Gastroesophageal sphincter (tissue), 3 donors: ENCODE results near the gene CTIF.

Experiments
- EP300 ChIP-seq: sonication (generic); formaldehyde crosslinking; IDR thresholded peaks from one replicate; pipeline ENCODE4 v1.6.1; 2017; ENCODE audit warnings: antibody characterized with exemption, mild to moderate bottlenecking
- POLR2A ChIP-seq, 2 donors: fragments of 450-650 bp; IDR thresholded peaks; one replicate each; pipeline ENCODE4 v1.6.1; 2017; ENCODE audit warnings: antibody characterized with exemption in 2 of 2, mild to moderate bottlenecking in 2 of 2, moderate library complexity in 1 of 2
- POLR2AphosphoS5 ChIP-seq: sonication (generic); formaldehyde crosslinking; IDR thresholded peaks from one replicate; pipeline ENCODE4 v1.6.1; 2017; ENCODE audit warnings: antibody characterized with exemption
- TF ChIP-seq, protein P1 (sequence below), 4 experiments: fragments of 200-600 bp in 2 of 4; fragments of 450-650 bp in 2 of 4; sonication (generic) in 1 of 4; IDR thresholded peaks; one replicate each; pipeline ENCODE4 v1.5.1; 2017 to 2019; ENCODE audit warnings: antibody characterized with exemption in 4 of 4, mild to moderate bottlenecking in 2 of 4, moderate library complexity in 2 of 4

DNA sequence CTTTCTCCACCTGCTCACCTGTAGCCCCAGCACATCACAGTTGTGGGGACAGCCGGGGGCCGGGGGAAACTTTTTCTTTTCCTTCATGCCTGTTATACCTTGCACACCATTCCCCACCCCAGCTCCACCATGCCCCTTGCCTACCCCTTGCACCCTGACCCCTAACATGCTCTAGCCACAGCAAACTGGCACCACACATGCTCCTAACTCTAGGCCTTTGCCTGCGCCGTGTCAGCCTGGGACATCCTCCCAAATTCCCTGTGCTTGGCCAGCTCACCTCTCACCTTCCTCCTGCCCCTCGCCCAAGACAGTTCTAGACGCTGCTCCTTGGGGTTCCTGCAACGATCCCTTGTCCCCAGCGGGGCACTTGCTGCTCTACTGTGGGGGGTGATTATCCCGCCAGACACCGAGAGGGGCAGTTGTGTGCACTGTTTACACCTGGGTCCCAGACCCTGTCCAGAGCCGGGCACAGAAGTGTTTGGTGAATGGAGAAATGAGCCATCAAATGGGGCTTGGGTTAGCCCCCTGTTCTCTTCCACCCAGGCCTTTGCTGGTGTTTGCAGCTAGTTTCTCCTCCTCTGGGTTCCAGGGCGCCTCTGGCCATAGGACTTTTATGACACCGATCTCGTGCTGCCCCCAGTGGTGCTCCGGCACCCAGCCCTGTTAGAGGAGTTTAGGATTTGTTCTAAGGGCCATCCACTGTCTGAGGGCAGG, 129.8 kb downstream of the CTIF start:
- TF ChIP-seq, protein P1, sequence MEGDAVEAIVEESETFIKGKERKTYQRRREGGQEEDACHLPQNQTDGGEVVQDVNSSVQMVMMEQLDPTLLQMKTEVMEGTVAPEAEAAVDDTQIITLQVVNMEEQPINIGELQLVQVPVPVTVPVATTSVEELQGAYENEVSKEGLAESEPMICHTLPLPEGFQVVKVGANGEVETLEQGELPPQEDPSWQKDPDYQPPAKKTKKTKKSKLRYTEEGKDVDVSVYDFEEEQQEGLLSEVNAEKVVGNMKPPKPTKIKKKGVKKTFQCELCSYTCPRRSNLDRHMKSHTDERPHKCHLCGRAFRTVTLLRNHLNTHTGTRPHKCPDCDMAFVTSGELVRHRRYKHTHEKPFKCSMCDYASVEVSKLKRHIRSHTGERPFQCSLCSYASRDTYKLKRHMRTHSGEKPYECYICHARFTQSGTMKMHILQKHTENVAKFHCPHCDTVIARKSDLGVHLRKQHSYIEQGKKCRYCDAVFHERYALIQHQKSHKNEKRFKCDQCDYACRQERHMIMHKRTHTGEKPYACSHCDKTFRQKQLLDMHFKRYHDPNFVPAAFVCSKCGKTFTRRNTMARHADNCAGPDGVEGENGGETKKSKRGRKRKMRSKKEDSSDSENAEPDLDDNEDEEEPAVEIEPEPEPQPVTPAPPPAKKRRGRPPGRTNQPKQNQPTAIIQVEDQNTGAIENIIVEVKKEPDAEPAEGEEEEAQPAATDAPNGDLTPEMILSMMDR (IDR thresholded peaks at IDR 0.05): no peak
- TF ChIP-seq EP300 (no peak), POLR2A (IDR thresholded peaks at IDR 0.05) (no peak), POLR2AphosphoS5 (no peak)
